ENCODE measurements around the gene MSI1. TPM values are rescaled to one million over a fixed set of nuclear protein-coding genes. Genes with fewer than 3 reads are reported as not detected.

MSI1 gene
- 0.31 TPM for total RNA-seq

DNA sequence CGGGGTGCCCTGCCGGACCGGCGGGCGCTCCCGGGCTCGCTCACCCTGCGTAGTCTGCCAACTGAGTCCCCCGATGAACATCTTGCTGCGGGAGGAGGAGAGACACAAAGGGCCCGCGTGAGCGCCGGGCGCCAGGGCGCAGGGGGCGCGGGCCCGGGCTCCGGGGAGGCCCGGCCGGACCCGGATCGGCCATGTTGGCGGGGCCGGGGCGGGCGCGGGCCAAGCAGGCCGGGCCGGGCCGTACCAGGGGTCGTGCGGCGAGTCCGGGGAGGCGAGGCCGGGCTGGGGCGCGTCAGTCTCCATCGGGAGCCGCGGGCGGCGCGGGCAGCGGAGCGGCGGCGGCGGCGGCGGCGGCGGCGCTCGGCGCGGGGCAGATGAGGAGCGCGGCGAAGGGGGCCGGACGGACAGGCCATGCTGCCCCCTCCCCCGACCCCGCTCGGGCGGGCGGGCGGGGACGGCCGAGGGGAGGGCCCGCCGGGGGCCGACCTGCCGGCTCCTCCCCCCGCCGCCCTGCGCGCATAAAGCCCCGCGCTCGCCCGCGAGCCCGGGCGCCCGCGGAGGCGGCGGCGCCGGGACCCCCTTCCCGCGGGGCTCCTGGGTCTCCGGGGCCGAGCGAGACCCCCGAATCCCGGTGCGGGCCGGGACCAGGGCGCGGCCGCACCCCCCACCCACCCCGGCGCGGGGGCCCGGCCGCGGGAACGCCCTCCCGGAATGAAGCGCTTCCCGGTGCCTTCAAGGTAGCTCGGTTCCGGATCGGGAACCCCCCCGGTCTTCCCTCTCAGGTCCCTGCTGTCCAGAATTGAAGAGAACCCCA, at the start of gene MSI1:
Gene MSI1 (minus strand): TSS at position 376 of the 814 bp plus-strand sequence. CDS start 73 bp downstream, at position 303.
- peak; percentile 37 for DNase-seq

DNA sequence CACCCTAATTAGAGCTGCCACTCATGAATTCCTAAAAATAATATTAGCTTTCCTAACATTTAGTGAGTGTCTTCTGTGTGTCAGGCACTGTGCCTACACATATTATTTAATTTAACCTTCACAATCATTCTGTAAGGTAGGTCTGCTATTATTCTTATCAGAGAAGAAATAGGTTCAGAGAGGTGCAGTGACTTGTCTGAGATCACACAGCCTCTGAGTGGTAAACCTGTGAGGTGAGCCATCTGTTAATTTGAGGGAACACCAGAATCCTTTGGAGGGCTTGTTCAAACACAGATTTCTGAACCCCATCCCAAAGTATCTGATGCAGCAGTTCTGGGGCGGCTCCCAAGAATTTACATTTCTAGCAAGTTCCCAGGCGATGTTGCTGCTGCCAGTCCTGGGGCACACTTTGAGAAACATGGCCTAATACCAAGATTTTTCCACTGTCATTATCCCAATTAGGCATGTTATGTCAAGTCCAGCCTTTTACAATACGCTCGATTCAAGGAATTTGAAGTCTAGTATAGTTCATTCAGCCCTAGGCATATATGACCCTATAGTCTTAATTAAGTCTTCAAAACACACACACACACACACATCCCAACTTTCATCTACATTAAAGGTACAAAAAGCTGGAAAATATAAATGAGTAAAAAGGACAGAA, 49.1 kb upstream of the MSI1 start:
- DNase-seq: no peak

DNA sequence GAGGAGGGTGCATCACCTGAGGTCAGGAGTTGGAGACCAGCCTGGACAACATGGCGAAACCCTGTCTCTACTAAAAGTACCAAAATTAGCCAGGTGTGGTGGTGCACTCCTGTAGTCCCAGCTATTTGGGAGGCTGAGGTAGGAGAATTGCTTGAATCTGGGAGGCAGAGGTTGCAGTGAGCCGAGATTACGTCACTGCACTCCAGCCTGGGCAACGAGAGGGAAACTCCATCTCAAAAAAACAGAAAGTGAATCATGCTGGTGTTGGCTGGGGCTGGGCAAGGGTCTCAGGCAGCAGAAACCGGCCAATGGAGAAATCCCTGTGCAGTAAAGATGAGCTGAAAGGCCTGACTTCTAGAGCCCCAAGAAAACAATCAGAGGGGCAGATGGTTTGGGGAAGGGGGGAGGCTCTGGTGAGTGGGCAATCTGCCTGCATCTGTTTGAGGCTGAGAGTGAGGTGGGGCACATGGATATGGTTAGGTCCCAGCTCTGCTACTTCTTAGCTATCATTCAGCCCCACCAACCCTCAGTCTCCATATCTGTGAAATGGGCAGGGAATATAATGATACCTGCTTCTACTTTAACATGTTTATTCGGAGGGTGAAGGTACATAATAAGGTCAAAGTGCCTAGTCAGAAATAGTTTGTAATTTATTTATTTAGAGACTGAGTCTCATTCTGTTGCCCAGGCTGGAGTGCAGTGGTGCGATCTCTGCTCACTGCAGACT, 47.7 kb upstream of the MSI1 start:
- no peak for DNase-seq

DNA sequence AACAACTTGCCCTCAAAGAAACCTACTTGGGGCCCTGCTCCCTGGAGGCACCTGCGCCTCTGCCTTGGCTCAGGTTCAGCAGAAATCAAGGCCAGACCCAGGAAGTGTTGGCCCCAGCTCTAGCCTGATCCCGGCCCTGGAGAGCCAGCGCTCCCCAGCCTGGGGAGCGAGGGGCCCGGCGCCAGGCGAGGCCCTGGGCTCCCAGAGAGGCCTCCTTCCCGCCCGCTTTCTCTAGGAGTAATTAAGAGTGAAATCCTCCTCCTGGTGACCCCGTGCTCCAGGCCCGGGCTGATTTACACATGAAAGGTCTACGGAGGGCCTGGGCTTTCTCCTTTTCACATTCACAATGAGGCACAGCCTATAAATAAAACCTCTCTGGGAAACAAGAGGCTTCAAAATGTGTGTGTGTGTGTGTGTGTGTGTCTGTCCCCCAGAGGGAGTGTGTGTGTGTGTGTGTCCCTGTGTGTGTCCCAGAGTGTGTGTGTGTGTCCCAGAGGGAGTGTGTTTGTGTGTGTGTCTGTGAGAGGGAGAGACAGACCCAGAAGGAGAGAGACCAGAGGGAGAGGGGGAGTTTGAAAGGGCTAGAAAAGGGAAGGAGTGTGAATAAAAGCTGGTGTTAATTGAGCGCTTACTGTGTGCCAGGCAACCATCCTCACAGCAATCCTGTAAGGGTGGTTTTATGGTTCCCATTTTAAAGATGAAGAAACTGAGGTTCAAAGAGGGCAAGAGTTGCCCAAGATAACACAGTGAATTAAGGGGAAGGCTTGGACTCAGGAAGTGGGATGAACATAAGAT, 45.1 kb upstream of the MSI1 start:
- no peak for DNase-seq

DNA sequence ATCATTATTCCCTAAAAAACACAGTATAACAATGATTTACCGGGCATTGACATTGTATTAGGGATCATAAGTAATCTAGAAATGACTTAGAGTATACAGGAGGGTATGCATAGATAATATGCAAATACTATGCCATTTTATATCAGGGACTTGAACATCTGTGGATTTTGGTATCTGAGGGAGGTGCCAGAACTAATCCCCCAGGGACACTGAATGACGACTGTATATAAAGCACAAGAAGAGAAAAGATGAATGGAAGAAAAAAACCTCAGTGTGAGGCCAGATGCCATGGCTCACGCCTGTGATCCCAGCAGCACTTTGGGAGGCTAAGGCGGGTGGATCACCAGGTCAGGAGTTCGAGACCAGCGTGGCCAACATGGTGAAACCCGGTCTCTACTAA, 43.5 kb upstream of the MSI1 start:
- DNase-seq: no peak

DNA sequence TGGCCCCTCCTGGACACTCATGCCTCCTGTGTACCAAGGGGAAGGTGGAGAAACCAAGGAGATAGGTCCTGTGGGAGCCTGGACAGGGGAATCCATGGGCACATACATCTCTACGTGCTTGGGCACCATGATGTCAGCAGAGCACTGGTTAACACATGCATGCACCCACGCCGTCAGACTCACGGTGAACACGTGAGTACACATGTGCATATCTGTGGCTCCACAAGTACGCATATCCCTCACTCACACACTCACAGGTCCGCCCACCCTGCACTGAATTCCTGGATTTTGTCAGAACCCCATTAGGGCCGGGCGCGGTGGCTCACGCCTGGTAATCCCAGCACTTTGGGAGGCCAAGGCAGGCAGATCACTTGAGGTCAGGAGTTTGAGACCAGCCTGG, 39.8 kb upstream of the MSI1 start:
- no peak for DNase-seq

DNA sequence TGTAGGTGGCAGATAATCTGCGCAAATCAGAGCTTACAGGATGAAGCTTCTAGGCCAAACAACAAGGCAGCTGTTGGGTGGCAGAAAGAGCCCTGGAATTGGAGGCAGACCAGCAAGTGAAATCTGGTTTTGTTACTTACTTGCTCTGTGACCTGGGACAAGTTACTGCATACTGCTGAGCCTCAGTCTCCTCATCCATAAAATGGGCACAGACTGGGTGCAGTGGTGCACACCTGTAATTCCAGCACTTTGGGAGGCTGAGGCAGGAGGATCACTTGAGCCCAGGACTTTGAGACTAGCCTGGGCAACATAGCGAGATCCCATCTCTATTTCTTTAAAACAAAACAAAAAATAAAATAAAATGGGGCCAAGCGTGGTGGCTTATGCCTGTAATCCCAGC, 37.6 kb upstream of the MSI1 start:
- DNase-seq: no peak

DNA sequence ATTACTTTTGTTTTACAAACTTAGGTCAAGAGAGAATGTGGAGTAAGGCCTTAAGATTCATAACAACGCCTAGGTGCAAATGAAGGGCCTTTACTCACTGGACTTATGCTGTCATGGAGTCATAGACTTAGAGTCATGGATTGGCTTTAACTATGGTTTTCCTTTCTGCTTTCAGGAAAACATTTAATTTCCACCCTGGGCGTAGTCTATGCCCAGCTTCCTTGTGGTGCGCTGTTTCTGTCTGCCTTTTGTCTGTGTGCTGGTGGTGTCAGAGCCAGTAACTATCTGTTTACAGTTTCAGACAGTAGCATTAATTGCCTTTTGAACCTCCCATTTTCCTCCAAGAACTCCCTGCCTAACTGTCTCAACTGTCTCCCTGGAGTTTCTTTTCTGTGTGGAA, 37.1 kb upstream of the MSI1 start:
- no peak for DNase-seq

DNA sequence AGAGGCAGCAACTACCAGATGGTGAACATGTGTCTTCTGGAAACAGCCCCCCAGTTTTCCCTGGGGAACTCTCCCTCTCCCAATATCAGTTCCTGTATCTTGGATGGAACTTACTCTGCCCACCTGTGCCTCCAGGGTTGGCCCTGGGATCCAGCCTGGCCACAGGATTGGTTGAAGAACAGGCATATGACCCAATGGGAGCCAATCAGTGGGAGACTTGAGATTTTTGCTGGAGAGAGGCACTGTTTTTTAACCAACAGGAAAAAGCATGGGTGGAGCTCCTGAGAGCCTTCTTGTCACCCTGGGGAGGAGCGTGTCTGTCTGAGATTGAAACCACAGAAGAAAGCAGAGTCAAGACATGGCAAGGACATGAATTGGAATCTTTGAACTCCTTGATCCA, 35.3 kb upstream of the MSI1 start:
- DNase-seq: no peak

DNA sequence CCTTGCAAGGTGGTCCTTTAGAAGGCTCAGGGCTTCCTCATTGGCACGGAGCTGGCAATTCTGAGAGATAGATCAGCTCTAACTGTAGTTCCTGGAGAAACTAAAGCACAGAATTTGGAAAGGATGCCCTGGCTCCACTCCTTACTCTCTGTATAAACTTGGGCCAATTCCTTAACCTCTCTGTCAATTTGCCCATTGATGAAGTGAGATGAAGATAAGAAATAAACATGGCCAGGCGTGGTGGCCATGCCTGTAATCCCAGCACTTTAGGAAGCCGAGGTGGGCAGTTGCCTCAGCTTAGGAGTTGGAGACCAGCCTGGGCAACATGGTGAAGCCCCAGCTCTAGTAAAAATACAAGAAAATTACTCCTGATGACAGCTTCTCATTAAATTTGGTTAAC, 34.9 kb upstream of the MSI1 start:
- DNase-seq: no peak

DNA sequence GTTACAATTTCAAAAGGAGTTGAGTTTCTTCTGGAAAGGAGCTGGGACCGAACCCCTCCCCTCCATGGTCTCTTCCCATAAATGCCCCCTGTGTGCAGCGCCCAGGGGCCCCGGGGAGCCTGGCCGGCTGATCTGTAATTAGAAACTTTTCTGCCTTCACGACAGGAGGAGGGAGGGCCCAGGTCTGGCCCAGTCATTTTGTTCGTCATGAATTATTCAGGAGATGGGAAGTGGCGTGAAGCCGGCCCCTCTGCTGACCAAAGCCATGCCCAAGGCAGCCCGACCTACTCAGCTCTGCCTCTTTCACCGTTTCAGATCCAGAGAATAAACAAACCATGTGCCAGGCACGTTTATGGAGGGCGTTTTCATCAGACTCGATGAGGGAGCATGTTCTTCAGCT, 33.3 kb upstream of the MSI1 start:
- peak; percentile 38 for DNase-seq

DNA sequence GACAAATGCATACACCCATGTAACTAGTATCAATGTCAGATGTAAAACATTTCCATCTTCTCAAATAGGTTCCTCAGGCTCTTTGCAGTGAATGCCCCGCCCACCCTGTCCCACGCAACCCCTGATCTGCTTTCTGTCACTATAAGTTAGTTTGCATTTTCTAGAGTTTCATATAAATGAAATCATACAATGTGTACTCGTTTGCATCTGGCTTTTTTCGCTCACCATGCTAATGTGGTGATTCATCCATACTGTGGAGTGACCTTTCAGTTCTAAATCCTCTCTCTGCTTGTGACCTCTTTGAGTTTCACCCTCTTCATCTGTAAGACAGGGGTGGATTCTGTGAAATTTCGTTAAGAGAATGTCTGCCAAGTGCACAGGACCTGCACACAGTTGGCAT, 30.6 kb upstream of the MSI1 start:
- DNase-seq: no peak

DNA sequence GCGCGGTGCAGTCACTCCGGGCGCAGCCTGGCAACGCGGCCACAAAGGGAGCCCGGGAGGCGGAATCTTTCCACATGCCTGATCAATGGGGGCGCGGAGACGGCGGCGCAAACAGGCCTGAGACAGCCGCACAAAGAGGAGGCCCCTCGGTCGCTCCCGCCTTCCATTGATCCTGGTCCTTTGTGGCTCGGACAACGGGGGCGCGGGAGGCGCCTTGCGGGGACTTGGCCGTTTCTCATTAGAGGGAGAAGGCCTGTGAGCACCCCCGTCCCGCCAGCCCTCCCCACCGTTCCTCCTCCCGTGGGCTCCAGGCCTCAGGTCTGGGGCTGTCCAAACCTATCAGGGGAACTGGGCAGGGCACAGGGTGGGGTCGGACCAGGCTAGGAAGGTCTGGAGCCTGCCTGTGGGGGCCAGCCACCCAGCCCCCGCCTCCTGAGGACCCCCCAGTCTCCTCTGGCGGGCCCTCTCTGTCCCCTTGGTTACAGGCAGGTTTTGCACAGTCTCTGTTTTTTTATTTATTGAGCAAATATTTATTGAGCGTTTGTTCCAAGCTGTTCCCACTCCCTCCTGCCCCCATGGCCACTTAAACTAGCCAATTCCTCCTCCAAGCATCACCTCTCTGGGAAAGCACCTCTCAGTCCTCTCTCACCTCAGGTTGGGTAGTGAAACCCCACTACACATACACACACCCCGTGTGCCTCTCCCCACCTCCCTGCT, 29.0 kb upstream of the MSI1 start:
- DNase-seq: no peak

DNA sequence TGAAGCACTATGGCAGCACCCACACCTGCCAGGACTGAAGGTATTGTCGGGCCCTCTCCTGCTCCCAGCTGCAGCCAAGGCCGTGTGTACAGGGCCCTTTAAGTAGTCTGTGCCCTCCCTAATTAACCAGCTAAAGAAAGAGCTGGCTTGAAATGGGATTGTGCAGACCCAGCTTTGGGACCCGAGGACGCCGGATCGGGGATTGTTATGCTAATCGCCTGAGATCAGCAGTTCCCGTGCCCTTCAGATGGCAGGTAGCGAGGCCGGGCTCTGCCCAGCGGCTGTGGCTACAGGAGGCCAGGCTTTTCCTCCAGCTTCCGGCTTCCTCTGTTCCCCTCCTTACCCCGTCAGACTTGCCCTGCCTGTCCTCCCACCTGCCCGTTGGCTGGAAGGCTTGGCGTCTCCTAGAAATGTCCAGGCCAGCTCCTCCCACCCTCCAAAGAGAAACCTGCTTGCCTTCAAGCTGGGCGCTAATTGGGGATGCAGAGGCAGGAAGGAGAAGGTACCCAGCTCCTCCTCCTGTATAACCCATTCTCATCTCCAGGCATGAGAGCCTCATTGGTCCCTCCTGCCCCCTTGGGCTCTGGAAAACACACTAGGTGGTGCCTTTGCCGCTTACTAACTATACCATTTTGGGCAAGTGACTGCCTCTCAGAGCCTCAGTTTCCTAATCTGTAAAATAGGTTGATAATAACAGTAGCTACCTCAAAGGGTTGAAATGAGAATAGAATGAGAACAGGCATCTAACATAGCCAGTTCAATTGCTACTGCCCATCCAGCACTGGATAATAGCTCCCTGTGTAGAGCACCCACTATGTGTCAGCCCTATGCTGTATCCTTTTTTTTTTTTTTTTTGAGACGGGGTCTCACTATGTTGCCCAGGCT, 25.8 kb upstream of the MSI1 start:
- no peak for DNase-seq

DNA sequence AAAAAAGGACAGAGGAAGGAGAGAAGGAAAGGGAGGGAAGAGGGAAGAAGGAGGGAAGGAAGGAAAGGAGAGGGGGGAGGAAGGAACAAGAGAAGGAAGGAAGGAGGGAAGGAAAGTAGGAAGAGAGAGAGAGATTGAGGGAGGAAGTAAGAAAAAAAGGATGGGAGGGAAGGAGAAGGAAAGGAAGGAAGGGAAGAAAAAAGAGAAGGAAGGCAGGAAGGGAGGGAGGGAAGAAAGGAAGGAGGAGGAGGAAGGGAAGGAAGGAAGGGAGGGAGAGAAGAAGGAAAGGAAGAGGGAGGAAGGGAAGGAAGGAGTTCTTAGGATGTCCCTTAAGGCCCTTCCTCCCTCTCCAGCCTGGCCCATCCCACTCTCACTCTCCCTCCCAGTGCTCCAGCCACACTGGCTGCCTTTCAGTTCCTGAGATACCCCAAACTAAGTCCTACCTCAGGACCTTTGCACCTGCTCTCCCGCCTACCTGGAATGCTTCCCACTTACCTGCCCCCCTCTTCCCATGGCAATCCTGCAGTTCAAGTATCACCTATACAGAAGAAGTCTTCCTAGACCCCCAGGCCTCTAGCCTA, 21.7 kb upstream of the MSI1 start:
- no peak for DNase-seq

DNA sequence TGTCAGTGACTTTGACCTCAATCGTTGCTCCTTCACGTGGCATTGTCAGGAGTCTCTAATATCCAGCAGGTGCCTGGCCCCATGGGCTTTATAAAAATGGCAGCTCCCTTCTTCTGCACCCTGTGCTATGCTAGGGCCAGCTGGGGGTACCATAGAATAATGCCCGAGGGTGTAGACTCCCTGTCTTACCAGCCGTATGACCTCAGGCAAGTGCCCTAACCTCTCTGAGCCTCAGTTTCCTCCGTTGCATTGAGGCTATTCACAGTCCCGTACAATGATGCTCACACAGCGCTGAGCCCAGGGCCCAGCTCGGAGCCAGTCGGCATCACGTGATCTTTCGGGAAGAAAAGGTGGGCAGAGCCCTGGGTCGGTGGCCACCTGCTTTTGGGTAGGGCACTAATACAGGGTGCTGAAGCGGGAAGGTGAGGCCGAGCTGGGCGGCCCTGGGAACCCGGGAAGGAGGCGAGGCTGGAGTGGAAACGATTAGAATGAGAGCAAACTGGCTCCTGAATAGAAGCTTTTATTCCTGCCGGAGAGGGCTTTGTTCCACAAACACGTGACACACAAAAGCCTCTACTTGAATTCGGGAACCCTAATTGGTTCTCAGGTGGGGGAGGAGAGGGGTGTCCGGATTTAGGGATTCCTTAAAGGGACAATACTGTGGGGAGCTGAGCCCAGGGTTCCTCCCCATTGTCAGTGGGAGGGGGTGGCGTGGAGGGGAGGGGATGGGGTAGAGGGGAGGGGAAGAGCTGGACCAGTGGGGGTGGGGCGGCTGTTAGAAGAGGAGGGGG, 19.9 kb upstream of the MSI1 start:
- peak; percentile 48 for DNase-seq

DNA sequence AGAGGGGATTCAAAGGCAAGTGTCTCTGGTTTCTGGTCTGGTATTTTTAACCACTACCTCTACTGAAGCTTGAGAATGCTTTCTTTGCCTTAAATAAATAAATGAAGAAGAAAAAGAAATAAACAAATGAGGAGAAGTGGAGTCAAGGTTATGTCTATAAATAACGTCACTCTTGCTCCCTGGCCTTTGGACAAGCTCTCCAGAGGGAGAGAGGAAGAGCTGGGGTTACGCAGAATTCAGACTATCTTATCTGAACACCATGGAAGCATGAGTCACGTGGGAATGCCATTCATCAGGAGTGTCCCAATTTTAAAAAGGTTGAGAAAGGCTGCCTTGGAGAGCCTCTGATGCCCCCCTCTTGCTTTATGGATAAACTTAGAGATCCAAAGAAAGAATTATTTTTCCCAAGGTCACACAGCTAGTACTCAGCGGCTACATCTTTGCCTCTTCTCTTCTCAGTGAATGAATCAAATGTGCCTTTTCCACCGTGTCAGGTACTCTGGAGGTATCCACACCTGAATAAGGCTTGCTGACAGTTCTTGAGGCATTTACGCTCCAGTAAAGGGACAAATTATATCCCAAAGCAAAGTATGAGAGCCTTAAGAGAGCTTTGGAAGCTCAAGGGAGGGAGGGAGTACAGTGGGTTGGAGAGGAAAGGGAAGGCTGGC, 12.9 kb upstream of the MSI1 start:
- no peak for DNase-seq

DNA sequence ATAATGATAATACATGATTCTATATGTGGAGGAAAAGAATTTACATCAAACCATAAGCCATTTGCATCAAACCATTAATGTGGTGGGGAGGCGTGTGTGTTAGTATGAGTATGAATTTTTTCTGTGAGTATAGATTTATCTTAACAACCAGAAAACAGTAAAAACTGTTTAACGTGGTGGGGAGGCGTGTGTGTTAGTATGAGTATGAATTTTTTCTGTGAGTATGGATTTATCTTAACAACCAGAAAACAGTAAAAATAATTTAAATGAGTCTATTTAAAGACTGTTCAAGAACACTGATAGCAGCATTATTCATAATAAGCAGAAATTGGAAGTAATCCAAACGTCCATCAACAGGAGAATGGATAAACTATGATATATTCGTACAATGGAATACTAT, 9.1 kb upstream of the MSI1 start:
- no peak for DNase-seq

DNA sequence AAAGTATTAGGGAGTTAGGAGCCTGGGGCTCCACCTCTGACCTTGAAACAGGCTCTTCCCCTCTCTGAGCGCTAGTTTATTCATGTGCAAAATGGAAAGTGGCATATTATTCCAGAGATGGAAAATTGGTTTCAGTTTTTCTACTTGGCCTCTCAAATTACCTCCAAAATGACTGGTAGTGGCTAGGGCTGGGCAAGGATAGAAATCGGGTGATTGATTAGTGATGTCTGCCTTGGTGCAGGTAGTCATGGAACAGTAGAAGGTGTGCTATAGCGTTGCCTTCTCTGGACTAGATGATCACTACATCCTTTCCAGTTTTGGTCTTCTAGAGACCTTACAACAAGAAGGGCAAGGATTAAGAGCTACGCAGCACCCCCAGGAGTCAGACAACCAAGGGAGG, 8.6 kb upstream of the MSI1 start:
- no peak for DNase-seq

All from tongue (tissue), 2 donors.